ENCODE results near the gene SYT8. TPM values are rescaled to one million over a fixed set of nuclear protein-coding genes. Genes with fewer than 3 reads are reported as not detected.

The SYT8 gene
- total RNA-seq, 4 donors from 2014 or later = 2.0 TPM; not detected in 3

GRCh38 chr11:1840780-1841480 is 6.1 kb downstream of the SYT8 start:
- H3K9me3 ChIP-seq = no peaks in the 10 kb centered on the region
- no peaks in the 10 kb centered on the region for H3K36me3 ChIP-seq
- H3K27ac ChIP-seq = no peak overlapping the region
- H3K4me1 ChIP-seq = no peaks in the 10 kb centered on the region
- DNase-seq = no peak
- no peak for TF ChIP-seq POLR2A (IDR thresholded peaks at IDR 0.05)
- TF ChIP-seq CTCF (IDR thresholded peaks at IDR 0.05) = no peak
- H3K27me3 ChIP-seq = no peaks in the 10 kb centered on the region
- H3K4me3 ChIP-seq = no peak overlapping the region
- intact Hi-C loops (cut with DNase I; ENCODE audit: low total_unique reads) = no loop called here

- intact Hi-C loops (cut with DNase I; ENCODE audit: low total_unique reads) = no loop called here
- no peak for DNase-seq
These were observed 6.8 kb downstream of the SYT8 start for GRCh38 chr11:1841511-1842148.

GRCh38 chr11:1842149-1843097 is 7.6 kb downstream of the SYT8 start:
- no peak overlapping the region for H3K27ac ChIP-seq
- H3K27me3 ChIP-seq = no peaks in the 10 kb centered on the region
- no peaks in the 10 kb centered on the region for H3K36me3 ChIP-seq
- TF ChIP-seq CTCF (IDR thresholded peaks at IDR 0.05) (no peak), POLR2A (IDR thresholded peaks at IDR 0.05) (no peak)
- no peaks in the 10 kb centered on the region for H3K9me3 ChIP-seq
- DNase-seq = no peak
- no peaks in the 10 kb centered on the region for H3K4me1 ChIP-seq
- H3K4me3 ChIP-seq = no peak overlapping the region
- intact Hi-C loops (cut with DNase I; ENCODE audit: low total_unique reads) = no loop called here

More at GRCh38 chr11:1841511-1842148, 6.8 kb downstream of the SYT8 start:
- Histone ChIP-seq H3K27me3 (no peaks in the 10 kb centered on the region), H3K4me3 (no peak overlapping the region), H3K4me1 (no peaks in the 10 kb centered on the region), H3K9me3 (no peaks in the 10 kb centered on the region), H3K36me3 (no peaks in the 10 kb centered on the region), H3K27ac (no peak overlapping the region)
- TF ChIP-seq CTCF (IDR thresholded peaks at IDR 0.05) (no peak), POLR2A (IDR thresholded peaks at IDR 0.05) (no peak)

GRCh38 chr11:1843098-1843473 is 8.3 kb downstream of the SYT8 start:
- Histone ChIP-seq H3K4me1 (no peaks in the 10 kb centered on the region), H3K4me3 (no peak overlapping the region), H3K27me3 (no peaks in the 10 kb centered on the region), H3K36me3 (no peaks in the 10 kb centered on the region), H3K27ac (no peak overlapping the region), H3K9me3 (no peaks in the 10 kb centered on the region)
- no peak for TF ChIP-seq CTCF (IDR thresholded peaks at IDR 0.05)
- TF ChIP-seq POLR2A (IDR thresholded peaks at IDR 0.05) = no peak
- intact Hi-C loops (cut with DNase I; ENCODE audit: low total_unique reads) = no loop called here
- no peak for DNase-seq

All from uterus (tissue), 4 donors.